ES-I3 (cell line): ENCODE results near the gene ME2.
"Not testable (repeated sequence)": the region's sequence is repeated elsewhere in the genome, so short reads cannot be mapped to it uniquely, and the experiment has no call there.

Source experiments
- H3K36me3 ChIP-seq: 2 replicates; pipeline ENCODE4 v1.6.1; 2013; ENCODE audit warnings: mild to moderate bottlenecking, low read length, control low read depth, moderate library complexity; ENCODE audit not compliant: insufficient read depth
- H3K4me1 ChIP-seq: 2 replicates; pipeline ENCODE4 v1.6.1; 2013; ENCODE audit warnings: mild to moderate bottlenecking, control low read depth, low read length; ENCODE audit not compliant: insufficient read depth
- H3K9ac ChIP-seq: 2 replicates; pipeline ENCODE4 v1.6.1; 2013; ENCODE audit warnings: low read depth, mild to moderate bottlenecking, low read length, moderate library complexity
- H3K9me3 ChIP-seq: 2 replicates; pipeline ENCODE4 v1.6.1; 2013; ENCODE audit warnings: mild to moderate bottlenecking, low read length, moderate library complexity; ENCODE audit not compliant: control insufficient read depth, insufficient read depth

The ME2 gene

GRCh38 chr18:50877545-50878265, 1.2 kb upstream of the ME2 start:
- H3K4me1 ChIP-seq = peaks cover 4% of the 10 kb centered on the region; the same call in 1 of the 2 replicates
- H3K36me3 ChIP-seq = no peaks in the 10 kb centered on the region
- H3K9me3 ChIP-seq = no peaks in the 10 kb centered on the region
- peak overlapping the region; percentile 67 for H3K9ac ChIP-seq

DNA sequence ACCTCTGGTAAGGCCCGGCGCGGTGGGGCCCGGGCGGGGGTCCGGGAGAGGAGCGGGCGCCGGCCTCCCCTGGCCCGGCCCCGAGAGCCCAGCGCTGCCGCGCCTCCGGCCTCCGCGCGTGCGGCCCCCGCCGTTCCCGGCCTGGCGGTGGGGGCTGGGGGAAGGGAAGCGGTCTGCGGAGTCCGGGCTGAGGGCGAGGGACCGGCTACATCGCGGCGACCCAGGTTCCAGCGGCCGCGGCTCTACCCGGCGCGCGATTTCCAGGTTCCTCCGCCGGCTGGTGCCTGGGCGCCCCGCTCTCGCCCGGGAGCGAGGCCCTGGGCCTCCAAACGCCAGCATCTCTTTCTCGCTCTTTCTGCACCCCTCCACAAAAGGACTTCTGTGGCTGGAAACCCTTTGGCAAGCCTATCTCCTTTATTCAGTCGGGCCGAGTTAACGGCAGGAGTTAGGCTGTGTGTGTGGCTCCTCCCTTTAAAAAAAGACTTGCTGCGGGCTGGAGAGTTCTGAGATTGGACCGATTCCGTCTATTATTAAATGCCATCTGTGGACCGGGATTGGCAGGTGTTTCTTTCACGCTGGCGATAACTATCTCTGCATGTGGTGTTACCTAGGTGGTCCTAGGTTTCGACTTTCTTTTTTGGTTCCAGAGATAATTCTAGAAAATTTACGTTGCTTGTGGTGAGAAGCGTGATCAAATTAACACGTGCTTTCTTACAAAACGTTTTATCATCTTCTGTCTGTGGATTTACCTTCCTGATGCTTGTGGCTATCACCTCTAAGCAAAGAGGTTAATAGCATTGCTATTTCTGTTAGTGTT, 592 bp downstream of the ME2 start:
- H3K9ac ChIP-seq = peak overlapping the region; percentile 67
- H3K4me1 ChIP-seq = peaks cover 4% of the 10 kb centered on the region; the same call in 1 of the 2 replicates
- H3K9me3 ChIP-seq = no peaks in the 10 kb centered on the region
- H3K36me3 ChIP-seq = no peaks in the 10 kb centered on the region

DNA sequence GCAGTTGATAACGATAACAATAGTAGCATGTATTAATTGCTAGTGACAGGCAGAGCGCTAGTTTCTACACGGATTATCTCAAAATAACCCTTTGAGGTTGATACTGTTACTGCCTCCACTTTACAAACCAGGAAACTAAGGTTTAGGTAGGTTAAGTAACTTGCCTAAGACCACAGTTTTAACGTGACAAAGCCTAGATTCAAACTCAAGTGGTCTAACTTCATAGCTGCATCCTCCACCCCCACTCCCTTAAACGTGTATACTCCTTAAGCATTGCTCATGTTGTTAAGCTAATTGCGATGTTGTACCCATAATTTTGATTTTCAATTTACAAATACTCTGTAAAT, 1.2 kb downstream of the ME2 start:
- peak overlapping the region; percentile 67 for H3K9ac ChIP-seq

GRCh38 chr18:50880944-50881343, 2.0 kb downstream of the ME2 start:
- not testable (repeated sequence) for H3K9me3 ChIP-seq, H3K36me3 ChIP-seq, H3K9ac ChIP-seq, H3K4me1 ChIP-seq

More for the DNA sequence above, 1.2 kb downstream of the ME2 start:
- Histone ChIP-seq H3K9me3 (no peaks in the 10 kb centered on the region), H3K36me3 (no peaks in the 10 kb centered on the region), H3K4me1 (peaks cover 4% of the 10 kb centered on the region; the same call in 1 of the 2 replicates)

DNA sequence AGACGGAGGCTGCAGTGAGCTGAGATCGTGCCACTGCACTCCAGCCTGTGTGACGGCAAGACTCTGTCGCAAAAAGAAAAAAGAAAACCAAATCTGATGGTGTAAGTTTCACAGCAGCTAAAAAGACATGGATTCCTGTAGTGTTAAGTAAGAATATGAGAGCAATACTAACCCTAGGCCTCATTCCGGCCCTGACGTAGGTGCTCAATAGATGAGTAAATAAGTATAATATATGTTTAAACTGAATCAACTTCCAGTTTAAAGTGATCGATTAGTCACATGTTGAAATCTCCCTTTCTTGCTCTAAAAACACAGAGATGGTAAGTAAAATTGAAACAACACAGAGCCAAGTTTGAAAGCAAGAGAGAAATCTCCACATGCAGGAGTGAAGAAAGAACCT, 8.0 kb downstream of the ME2 start:
- no peaks in the 10 kb centered on the region; the same call in 1 of the 2 replicates for H3K9me3 ChIP-seq
- no peaks in the 10 kb centered on the region for H3K36me3 ChIP-seq
- no peaks in the 10 kb centered on the region for H3K4me1 ChIP-seq

GRCh38 chr18:50895350-50896045, 16.6 kb downstream of the ME2 start:
- Histone ChIP-seq H3K9me3 (peaks cover 3% of the 10 kb centered on the region; the same call in 1 of the 2 replicates), H3K9ac (no peak overlapping the region), H3K36me3 (peaks cover 4% of the 10 kb centered on the region), H3K4me1 (peaks cover 4% of the 10 kb centered on the region; the same call in 1 of the 2 replicates)

More for the DNA sequence above, 8.0 kb downstream of the ME2 start:
- H3K9ac ChIP-seq = no peak overlapping the region

GRCh38 chr18:50896093-50896492, 17.2 kb downstream of the ME2 start:
- H3K36me3 ChIP-seq = peaks cover 4% of the 10 kb centered on the region
- H3K4me1 ChIP-seq = peaks cover 4% of the 10 kb centered on the region; the same call in 1 of the 2 replicates
- H3K9ac ChIP-seq = no peak overlapping the region
- H3K9me3 ChIP-seq = peaks cover 3% of the 10 kb centered on the region; the same call in 1 of the 2 replicates

DNA sequence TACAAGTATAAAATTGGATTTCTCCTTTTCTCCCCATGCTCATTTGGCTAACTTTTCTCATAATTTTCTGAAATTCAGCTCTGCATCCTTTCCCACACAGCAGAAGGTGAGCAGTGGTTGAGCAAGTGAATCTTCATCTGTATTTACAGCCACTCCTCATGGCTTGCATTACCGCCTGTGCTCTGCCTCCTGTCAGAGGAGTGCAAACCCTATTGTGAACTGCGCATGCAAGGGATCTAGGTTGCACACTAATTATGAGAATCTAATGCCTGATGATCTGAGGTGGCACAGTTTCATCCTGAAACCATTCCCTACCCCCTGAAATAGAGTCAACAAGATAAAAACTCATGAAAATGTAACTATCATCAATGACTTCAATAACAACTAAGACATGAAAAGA, 20.0 kb downstream of the ME2 start:
- H3K36me3 ChIP-seq = peaks cover 4% of the 10 kb centered on the region
- peaks cover 4% of the 10 kb centered on the region; the same call in 1 of the 2 replicates for H3K4me1 ChIP-seq
- H3K9me3 ChIP-seq = peaks cover 3% of the 10 kb centered on the region; the same call in 1 of the 2 replicates
- H3K9ac ChIP-seq = no peak overlapping the region

DNA sequence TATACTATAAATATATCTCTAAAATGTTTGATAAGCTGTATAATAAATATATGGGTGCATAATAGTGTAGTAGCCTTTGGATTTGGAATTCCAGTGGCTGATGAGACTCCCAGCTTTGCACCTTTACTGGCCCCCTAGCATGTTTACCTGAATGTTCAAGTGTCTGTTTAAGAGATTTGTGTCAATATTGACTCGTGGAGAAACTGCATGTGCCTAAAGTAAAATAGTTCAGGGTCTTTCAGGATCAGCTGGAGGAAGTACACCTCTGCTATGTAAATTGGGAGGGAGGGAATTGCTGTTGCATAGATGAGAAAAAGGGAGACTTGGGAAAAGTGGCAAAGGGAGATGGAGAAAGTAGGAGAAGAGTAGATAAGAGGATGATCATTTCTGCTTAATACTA, 23.9 kb downstream of the ME2 start:
- no peak overlapping the region for H3K9ac ChIP-seq
- peaks cover 4% of the 10 kb centered on the region; the same call in 1 of the 2 replicates for H3K36me3 ChIP-seq
- H3K9me3 ChIP-seq = peaks cover 10% of the 10 kb centered on the region
- H3K4me1 ChIP-seq = no peaks in the 10 kb centered on the region

DNA sequence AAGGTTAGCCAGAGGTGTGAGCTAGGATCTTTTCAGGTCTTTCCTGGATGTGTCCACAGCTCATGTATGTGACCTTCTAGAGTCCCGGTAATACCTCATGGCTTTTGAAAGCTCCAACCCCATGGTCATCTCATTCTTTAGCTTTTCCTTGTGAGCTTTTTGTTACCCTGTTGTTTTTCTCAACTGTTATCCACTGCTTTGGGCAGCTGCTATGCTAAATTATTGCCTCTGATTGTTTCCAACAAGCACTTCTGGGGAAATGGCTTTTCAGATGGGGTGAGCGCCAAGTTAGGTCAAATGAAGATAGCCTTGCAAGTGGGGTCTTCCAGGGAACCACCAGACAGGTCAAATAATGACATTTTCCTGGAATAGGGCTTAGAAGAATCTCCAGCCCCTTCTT, 27.9 kb downstream of the ME2 start:
- Histone ChIP-seq H3K36me3 (no peaks in the 10 kb centered on the region; the same call in 1 of the 2 replicates), H3K4me1 (no peaks in the 10 kb centered on the region), H3K9ac (no peak overlapping the region), H3K9me3 (peaks cover 7% of the 10 kb centered on the region)

DNA sequence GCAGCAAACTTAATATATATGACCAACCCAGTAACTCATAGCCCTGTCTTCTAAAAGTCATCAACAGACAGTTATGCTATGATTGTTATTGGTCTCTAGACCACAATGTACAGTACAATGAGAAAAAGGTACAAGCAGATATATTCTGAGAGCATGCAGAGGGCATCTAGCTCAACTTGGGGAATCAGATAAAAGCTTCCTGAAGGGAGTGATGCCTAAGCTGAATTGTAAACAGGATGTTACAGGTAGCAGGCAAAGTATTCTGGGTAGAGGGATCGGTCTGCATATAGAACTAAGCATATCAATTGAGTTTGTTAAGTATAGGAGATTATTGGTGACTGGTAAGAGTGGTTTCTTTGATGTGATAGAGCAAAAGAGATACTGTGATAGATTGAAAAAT, 30.3 kb downstream of the ME2 start:
- H3K9ac ChIP-seq = no peak overlapping the region
- peaks cover 3% of the 10 kb centered on the region for H3K36me3 ChIP-seq
- H3K9me3 ChIP-seq = peaks cover 7% of the 10 kb centered on the region
- H3K4me1 ChIP-seq = no peaks in the 10 kb centered on the region

DNA sequence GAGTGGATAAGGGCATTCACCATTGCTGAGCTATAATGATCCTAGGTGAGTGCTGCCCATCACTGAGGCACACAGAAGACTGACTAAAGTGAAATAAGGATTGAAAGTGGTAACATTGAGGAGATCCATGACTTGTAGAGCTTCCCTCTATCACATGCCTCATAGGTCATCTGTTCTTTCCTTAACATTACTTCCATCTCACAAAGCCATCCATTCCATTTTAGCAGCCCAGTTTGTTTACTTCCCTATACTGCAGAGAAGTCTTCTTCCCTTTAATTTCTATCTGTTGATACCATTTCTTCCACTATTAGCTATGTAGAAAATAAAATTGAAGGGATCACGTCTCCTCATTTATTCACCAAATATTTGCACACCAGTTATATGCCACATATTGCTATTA, 32.1 kb downstream of the ME2 start:
- Histone ChIP-seq H3K9me3 (peaks cover 4% of the 10 kb centered on the region), H3K9ac (no peak overlapping the region), H3K36me3 (peaks cover 3% of the 10 kb centered on the region), H3K4me1 (no peaks in the 10 kb centered on the region)

DNA sequence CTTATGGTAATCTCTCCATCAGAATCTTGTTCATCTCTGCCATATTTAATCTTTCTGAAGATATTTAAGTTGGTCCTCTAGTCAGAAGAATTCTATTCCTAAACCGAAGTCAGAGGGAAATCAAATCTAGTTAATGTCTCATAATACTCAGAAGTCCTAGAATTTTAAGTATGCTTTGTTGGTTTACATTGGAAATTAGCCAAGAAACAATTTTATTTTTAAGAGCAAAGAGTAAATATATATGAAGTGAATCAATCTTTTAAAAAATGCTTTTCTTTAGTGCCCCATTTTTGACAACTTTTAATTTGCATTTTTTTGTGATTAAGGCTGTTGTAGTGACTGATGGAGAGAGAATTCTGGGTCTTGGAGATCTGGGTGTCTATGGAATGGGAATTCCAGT, 38.1 kb downstream of the ME2 start:
- H3K36me3 ChIP-seq = peaks cover 14% of the 10 kb centered on the region
- H3K4me1 ChIP-seq = no peaks in the 10 kb centered on the region
- no peak overlapping the region for H3K9ac ChIP-seq
- H3K9me3 ChIP-seq = no peaks in the 10 kb centered on the region

- H3K9ac ChIP-seq = no peak overlapping the region
- peaks cover 14% of the 10 kb centered on the region for H3K36me3 ChIP-seq
- H3K4me1 ChIP-seq = no peaks in the 10 kb centered on the region
- no peaks in the 10 kb centered on the region for H3K9me3 ChIP-seq
Observed at GRCh38 chr18:50918153-50918552, 39.2 kb downstream of the ME2 start.
